ENCODE measurements around the gene SCYL2.

DNA sequence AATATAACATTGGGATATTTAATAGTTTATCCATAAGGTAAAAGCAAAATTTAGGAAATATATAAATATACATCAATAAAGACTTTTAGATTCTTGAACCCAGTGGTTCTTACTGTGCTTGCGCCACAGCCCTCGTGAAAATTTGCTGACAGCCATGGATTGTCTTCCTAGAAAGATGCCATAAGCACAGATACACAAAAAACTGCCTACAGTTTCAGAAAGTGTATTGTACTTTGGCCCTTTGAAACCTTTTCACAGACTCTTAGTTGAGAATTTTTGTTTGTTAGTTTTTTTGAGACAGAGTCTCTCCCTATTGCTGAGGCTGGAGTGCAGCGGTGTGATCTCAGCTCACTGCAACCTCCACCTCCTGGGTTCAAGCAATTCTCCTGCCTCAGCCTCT is 28.2 kb upstream of the SCYL2 start:
- no peak for TF ChIP-seq NFATC4 (CRISPR knock-in tag; IDR thresholded peaks at IDR 0.05)
- no peak for TF ChIP-seq MXD4 (CRISPR knock-in tag; IDR thresholded peaks at IDR 0.05; ENCODE audit: borderline replicate concordance)
- no peak for TF ChIP-seq CTCF (IDR thresholded peaks at IDR 0.05)
- TF ChIP-seq ESRRA (CRISPR knock-in tag; IDR thresholded peaks at IDR 0.05; ENCODE audit: borderline replicate concordance): no peak
- TF ChIP-seq ZNF423 (CRISPR knock-in tag; IDR thresholded peaks at IDR 0.05): no peak
- TF ChIP-seq, protein P1, sequence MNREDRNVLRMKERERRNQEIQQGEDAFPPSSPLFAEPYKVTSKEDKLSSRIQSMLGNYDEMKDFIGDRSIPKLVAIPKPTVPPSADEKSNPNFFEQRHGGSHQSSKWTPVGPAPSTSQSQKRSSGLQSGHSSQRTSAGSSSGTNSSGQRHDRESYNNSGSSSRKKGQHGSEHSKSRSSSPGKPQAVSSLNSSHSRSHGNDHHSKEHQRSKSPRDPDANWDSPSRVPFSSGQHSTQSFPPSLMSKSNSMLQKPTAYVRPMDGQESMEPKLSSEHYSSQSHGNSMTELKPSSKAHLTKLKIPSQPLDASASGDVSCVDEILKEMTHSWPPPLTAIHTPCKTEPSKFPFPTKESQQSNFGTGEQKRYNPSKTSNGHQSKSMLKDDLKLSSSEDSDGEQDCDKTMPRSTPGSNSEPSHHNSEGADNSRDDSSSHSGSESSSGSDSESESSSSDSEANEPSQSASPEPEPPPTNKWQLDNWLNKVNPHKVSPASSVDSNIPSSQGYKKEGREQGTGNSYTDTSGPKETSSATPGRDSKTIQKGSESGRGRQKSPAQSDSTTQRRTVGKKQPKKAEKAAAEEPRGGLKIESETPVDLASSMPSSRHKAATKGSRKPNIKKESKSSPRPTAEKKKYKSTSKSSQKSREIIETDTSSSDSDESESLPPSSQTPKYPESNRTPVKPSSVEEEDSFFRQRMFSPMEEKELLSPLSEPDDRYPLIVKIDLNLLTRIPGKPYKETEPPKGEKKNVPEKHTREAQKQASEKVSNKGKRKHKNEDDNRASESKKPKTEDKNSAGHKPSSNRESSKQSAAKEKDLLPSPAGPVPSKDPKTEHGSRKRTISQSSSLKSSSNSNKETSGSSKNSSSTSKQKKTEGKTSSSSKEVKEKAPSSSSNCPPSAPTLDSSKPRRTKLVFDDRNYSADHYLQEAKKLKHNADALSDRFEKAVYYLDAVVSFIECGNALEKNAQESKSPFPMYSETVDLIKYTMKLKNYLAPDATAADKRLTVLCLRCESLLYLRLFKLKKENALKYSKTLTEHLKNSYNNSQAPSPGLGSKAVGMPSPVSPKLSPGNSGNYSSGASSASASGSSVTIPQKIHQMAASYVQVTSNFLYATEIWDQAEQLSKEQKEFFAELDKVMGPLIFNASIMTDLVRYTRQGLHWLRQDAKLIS (CRISPR knock-in tag; IDR thresholded peaks at IDR 0.05; ENCODE audit: borderline replicate concordance): no peak
- TF ChIP-seq HMGXB4 (CRISPR knock-in tag; IDR thresholded peaks at IDR 0.05): no peak
- TF ChIP-seq ZNF121 (CRISPR knock-in tag; IDR thresholded peaks at IDR 0.05): no peak
- no peak for TF ChIP-seq GABPB1 (CRISPR knock-in tag; IDR thresholded peaks at IDR 0.05)
- no peak for TF ChIP-seq USF2 (CRISPR knock-in tag; IDR thresholded peaks at IDR 0.05)
- no peak for TF ChIP-seq TEAD4 (CRISPR knock-in tag; IDR thresholded peaks at IDR 0.05)
- no peak for TF ChIP-seq CBFB (CRISPR knock-in tag; IDR thresholded peaks at IDR 0.05; ENCODE audit: low read depth)
- no peak for TF ChIP-seq ZNF317 (CRISPR knock-in tag; IDR thresholded peaks at IDR 0.05; ENCODE audit: borderline replicate concordance, low read depth)
- no peak for TF ChIP-seq ELF4 (CRISPR knock-in tag; IDR thresholded peaks at IDR 0.05; ENCODE audit: low read depth)

All from WTC11 (cell line).